ENCODE data around the gene CCNK. TPM values are rescaled to one million over a fixed set of nuclear protein-coding genes. Genes with fewer than 3 reads are reported as not detected.

CCNK gene
- total and polyA plus RNA-seq, 10 of the 15 experiments (the other 5 are each of a cell fraction or from before 2014, with no cell fraction given), result 10.8 to 88.0 (median 22.5) TPM

DNA sequence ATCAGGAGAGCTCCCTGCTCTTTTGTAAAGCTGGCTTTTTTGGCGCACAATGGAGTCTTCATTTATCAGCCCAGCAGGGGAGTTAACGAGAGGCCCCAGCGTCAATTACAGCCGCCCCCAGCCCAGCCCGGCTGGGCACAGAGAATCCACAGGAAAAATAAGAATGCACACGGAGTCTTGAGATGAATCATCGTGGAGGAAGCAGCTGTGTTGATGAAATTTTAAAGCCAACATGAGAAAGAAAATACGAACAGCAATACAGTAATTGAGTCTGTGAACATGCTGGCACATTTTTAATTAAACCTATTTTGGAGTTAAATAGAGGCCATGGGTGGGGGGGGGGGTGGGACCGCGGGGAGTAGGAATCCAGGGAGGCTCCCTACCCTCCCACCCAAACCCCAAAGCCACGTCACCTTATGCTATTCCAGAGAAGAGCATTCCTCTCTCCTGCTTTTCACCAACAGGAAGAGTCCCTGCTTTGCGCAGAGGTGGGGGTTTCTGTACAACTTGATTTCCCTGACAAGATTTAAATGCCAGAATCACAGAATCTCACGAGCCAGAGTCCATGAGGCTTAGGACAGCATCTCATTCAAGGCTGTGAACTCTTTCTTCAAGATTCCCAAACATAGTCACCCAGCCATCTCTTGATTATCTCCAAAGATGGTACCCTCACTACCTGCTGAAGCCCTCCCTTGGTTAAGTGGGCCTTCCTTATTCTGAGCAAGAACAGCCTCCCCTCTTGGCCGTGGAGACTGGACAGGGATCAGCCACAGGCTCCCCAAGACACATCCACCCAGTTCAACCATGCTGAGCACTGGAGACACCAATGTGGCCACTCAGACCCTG lies 50.3 kb downstream of the CCNK start:
- Histone ChIP-seq H3K79me2 (ENCODE audit: control insufficient read depth, insufficient read depth, low read length) (no peaks in the 10 kb centered on the region), H3K4me2 (ENCODE audit: control insufficient read depth, insufficient read depth) (no peak overlapping the region), H3K9me3 (replicated peaks; ENCODE audit: control insufficient read depth, insufficient read depth, low read length) (no peaks in the 10 kb centered on the region), H3K36me3 (ENCODE audit: control insufficient read depth in 2 of 2, insufficient read depth in 2 of 2, low read length in 1 of 2) (no peaks in the 10 kb centered on the region), H3K9ac (ENCODE audit: control insufficient read depth, insufficient read depth, low read length) (no peak overlapping the region), H3K4me1 (ENCODE audit: control insufficient read depth, insufficient read depth, low read length) (no peaks in the 10 kb centered on the region), H3K27ac (ENCODE audit: control insufficient read depth, insufficient read depth) (no peak overlapping the region), H3K27me3 (replicated peaks in 1 of 2; ENCODE audit: control insufficient read depth in 2 of 2, insufficient read depth in 2 of 2, low read length in 1 of 2) (no peaks in the 10 kb centered on the region), H2AFZ (ENCODE audit: control insufficient read depth, low read depth, low read length) (no peak overlapping the region), H4K20me1 (ENCODE audit: control insufficient read depth, insufficient read depth) (no peaks in the 10 kb centered on the region), H3K4me3 (no peak overlapping the region)
- in situ Hi-C loops (cut with MboI) (no loop called here), intact Hi-C loops (cut with micrococcal nuclease; ENCODE audit: unreplicated experiment) (no loop called here)
- WGBS (ENCODE audit: insufficient coverage, insufficient replicate concordance, low lambda C conversion rate, missing lambda C conversion rate), result 9% methylated on average over 12 of the region's 14 CpGs
- FAIRE-seq (no peak), DNase-seq (ENCODE audit: low read depth, low spot score) (no peak), ATAC-seq (no peak)
- SMC1A ChIA-PET (ENCODE audit: uncharacterized antibody, unreplicated experiment), result interaction anchor here (0.7 kb wide), 1 partner anchor 531 kb away, joined by 3 read pairs; no protein-coding TSS in a partner anchor
- BruUV-seq (replicated peaks), result no TSS peak
- RAD21 ChIA-PET (ENCODE audit: unreplicated experiment), result interaction anchor here (1.2 kb wide), 1 partner anchor 74 kb away, joined by 4 read pairs; no protein-coding TSS in a partner anchor
- TF ChIP-seq MEF2B (IDR thresholded peaks at IDR 0.05; ENCODE audit: partially characterized antibody, poor library complexity, severe bottlenecking) (no peak), SMAD1 (IDR thresholded peaks at IDR 0.05; ENCODE audit: low read depth, partially characterized antibody) (no peak), MEF2A (IDR thresholded peaks at IDR 0.05; ENCODE audit: insufficient read depth, low read depth, low read length) (no peak), SMARCA5 (IDR thresholded peaks at IDR 0.05) (no peak), HDAC6 (IDR thresholded peaks at IDR 0.05; ENCODE audit: unreplicated experiment) (no peak), KAT2A (conservative IDR thresholded peaks at IDR 0.05; ENCODE audit: control insufficient read depth, low read depth, low read length) (no peak), SREBF2 (IDR thresholded peaks at IDR 0.05; ENCODE audit: low read length) (no peak), IRF4 (IDR thresholded peaks at IDR 0.05; ENCODE audit: low read depth, low read length) (no peak), JUNB (IDR thresholded peaks at IDR 0.05) (no peak), TBL1XR1 (IDR thresholded peaks at IDR 0.05; ENCODE audit: low read depth, low read length) (no peak), NRF1 (conservative IDR thresholded peaks at IDR 0.05; ENCODE audit: low read depth, low read length) (no peak), MYC (IDR thresholded peaks at IDR 0.05; ENCODE audit: insufficient read depth, insufficient read length, insufficient replicate concordance, low read length, severe bottlenecking) (no peak), BMI1 (IDR thresholded peaks at IDR 0.05; ENCODE audit: borderline replicate concordance) (no peak)
- TF ChIP-seq, protein P1, sequence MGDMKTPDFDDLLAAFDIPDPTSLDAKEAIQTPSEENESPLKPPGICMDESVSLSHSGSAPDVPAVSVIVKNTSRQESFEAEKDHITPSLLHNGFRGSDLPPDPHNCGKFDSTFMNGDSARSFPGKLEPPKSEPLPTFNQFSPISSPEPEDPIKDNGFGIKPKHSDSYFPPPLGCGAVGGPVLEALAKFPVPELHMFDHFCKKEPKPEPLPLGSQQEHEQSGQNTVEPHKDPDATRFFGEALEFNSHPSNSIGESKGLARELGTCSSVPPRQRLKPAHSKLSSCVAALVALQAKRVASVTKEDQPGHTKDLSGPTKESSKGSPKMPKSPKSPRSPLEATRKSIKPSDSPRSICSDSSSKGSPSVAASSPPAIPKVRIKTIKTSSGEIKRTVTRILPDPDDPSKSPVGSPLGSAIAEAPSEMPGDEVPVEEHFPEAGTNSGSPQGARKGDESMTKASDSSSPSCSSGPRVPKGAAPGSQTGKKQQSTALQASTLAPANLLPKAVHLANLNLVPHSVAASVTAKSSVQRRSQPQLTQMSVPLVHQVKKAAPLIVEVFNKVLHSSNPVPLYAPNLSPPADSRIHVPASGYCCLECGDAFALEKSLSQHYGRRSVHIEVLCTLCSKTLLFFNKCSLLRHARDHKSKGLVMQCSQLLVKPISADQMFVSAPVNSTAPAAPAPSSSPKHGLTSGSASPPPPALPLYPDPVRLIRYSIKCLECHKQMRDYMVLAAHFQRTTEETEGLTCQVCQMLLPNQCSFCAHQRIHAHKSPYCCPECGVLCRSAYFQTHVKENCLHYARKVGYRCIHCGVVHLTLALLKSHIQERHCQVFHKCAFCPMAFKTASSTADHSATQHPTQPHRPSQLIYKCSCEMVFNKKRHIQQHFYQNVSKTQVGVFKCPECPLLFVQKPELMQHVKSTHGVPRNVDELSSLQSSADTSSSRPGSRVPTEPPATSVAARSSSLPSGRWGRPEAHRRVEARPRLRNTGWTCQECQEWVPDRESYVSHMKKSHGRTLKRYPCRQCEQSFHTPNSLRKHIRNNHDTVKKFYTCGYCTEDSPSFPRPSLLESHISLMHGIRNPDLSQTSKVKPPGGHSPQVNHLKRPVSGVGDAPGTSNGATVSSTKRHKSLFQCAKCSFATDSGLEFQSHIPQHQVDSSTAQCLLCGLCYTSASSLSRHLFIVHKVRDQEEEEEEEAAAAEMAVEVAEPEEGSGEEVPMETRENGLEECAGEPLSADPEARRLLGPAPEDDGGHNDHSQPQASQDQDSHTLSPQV (IDR thresholded peaks at IDR 0.05), result no peak
- TF ChIP-seq, protein P2, sequence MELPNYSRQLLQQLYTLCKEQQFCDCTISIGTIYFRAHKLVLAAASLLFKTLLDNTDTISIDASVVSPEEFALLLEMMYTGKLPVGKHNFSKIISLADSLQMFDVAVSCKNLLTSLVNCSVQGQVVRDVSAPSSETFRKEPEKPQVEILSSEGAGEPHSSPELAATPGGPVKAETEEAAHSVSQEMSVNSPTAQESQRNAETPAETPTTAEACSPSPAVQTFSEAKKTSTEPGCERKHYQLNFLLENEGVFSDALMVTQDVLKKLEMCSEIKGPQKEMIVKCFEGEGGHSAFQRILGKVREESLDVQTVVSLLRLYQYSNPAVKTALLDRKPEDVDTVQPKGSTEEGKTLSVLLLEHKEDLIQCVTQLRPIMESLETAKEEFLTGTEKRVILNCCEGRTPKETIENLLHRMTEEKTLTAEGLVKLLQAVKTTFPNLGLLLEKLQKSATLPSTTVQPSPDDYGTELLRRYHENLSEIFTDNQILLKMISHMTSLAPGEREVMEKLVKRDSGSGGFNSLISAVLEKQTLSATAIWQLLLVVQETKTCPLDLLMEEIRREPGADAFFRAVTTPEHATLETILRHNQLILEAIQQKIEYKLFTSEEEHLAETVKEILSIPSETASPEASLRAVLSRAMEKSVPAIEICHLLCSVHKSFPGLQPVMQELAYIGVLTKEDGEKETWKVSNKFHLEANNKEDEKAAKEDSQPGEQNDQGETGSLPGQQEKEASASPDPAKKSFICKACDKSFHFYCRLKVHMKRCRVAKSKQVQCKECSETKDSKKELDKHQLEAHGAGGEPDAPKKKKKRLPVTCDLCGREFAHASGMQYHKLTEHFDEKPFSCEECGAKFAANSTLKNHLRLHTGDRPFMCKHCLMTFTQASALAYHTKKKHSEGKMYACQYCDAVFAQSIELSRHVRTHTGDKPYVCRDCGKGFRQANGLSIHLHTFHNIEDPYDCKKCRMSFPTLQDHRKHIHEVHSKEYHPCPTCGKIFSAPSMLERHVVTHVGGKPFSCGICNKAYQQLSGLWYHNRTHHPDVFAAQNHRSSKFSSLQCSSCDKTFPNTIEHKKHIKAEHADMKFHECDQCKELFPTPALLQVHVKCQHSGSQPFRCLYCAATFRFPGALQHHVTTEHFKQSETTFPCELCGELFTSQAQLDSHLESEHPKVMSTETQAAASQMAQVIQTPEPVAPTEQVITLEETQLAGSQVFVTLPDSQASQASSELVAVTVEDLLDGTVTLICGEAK (IDR thresholded peaks at IDR 0.05; ENCODE audit: borderline replicate concordance), result no peak
- CTCF ChIA-PET, result no interaction called here
- POLR2A ChIA-PET, result no interaction called here

All from GM12878 (cell line).